ENCODE measurements around the gene ACOX3. TPM values are rescaled to one million over a fixed set of nuclear protein-coding genes. Genes with fewer than 3 reads are reported as not detected.

The ACOX3 gene
- total and polyA plus RNA-seq, 2 donors (not counting 1 experiment from before 2014, with no cell fraction given) = 6.8 to 23.8 TPM

DNA sequence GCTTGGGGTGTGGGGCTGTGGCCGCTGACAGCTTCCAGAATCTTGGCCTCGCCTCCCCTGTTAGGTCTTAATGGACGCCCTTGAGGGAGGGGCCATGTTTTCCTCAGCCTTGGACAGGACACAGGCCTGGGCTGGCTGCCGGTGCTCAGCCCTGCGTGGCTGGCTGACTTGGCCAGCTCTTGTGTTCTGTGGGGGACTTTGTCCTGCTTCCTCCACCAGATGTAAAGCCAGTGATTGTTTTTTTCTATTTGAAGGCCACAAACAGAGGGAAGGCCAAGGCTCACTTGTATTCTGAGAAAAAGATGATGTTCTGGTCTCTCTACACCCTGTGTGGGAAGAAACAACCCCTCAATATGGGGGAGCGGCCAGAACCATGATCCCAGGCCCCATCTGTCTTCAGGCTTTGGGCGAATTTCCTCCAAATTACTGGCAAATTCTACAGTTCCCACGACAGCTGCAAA is 99.7 kb downstream of the ACOX3 start:
- DNase-seq (ENCODE audit: low read depth in 2 of 2) = peak in 1 of 2 donors; percentile 21
- Histone ChIP-seq H3K79me2 (ENCODE audit: control insufficient read depth, insufficient read depth, low read length) (no peaks in the 10 kb centered on the region), H3K4me3 (replicated peaks in 1 of 4; ENCODE audit: control extremely low read depth in 1 of 4, insufficient read depth in 1 of 4, low read depth in 3 of 4, low read length in 4 of 4) (no peak overlapping the region), H3K9ac (ENCODE audit: insufficient read depth, low read length) (no peak overlapping the region), H3K9me3 (ENCODE audit: control insufficient read depth, insufficient read depth, low read depth, low read length) (no peaks in the 10 kb centered on the region), H3K36me3 (ENCODE audit: control insufficient read depth, insufficient read depth, low read length) (no peaks in the 10 kb centered on the region), H3K27ac (ENCODE audit: insufficient read depth, low read length) (no peak overlapping the region), H3K4me2 (ENCODE audit: extremely low read depth, insufficient read depth, low read length) (no peak overlapping the region), H3K27me3 (ENCODE audit: control insufficient read depth, insufficient read depth, low read length) (peaks cover 2% of the 10 kb centered on the region), H4K20me1 (ENCODE audit: control insufficient read depth, extremely low read depth, insufficient read depth, low read length) (no peaks in the 10 kb centered on the region), H2AFZ (ENCODE audit: low read length) (no peak overlapping the region), H3K4me1 (ENCODE audit: control insufficient read depth, extremely low read depth, insufficient read depth, low read length) (no peaks in the 10 kb centered on the region)
- TF ChIP-seq, protein P1, sequence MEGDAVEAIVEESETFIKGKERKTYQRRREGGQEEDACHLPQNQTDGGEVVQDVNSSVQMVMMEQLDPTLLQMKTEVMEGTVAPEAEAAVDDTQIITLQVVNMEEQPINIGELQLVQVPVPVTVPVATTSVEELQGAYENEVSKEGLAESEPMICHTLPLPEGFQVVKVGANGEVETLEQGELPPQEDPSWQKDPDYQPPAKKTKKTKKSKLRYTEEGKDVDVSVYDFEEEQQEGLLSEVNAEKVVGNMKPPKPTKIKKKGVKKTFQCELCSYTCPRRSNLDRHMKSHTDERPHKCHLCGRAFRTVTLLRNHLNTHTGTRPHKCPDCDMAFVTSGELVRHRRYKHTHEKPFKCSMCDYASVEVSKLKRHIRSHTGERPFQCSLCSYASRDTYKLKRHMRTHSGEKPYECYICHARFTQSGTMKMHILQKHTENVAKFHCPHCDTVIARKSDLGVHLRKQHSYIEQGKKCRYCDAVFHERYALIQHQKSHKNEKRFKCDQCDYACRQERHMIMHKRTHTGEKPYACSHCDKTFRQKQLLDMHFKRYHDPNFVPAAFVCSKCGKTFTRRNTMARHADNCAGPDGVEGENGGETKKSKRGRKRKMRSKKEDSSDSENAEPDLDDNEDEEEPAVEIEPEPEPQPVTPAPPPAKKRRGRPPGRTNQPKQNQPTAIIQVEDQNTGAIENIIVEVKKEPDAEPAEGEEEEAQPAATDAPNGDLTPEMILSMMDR (conservative IDR thresholded peaks at IDR 0.05 in 1 of 2, IDR thresholded peaks at IDR 0.05 in 1 of 2; ENCODE audit: low read depth in 1 of 2, low read length in 2 of 2) = no peak
- TF ChIP-seq EZH2 (IDR thresholded peaks at IDR 0.05; ENCODE audit: low read length, missing control alignments) = no peak

DNA sequence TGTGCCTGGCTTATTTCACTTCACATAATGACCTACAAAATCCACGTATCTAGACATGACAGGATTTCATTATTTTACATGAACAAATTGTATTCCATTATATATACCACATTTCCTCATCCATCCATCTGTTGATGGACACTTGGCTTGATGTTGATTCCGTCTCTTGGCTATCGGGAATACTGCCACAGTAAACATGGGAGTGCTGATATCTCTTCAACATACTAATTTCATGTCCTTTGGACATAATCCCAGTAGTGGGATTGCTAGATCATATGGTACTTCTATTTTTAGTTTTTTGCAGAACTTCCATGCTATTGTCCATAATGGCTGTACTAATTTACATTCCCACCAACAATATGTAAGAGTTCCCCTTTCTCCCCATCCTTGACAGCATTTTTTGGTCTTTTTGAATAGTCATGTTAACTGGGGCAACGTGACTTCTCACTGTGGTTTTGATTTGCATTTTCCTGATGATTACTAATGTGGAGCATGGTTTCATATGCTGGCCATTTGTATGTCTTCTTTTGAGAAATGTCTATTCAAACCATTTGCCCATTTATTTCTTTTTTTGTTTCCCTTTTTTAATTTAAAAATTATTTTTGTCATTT is 102.1 kb downstream of the ACOX3 start:
- Histone ChIP-seq H3K4me3 (replicated peaks in 1 of 4; ENCODE audit: control extremely low read depth in 1 of 4, insufficient read depth in 1 of 4, low read depth in 3 of 4, low read length in 4 of 4) (no peak overlapping the region), H3K4me1 (ENCODE audit: control insufficient read depth, extremely low read depth, insufficient read depth, low read length) (no peaks in the 10 kb centered on the region), H4K20me1 (ENCODE audit: control insufficient read depth, extremely low read depth, insufficient read depth, low read length) (no peaks in the 10 kb centered on the region), H3K36me3 (ENCODE audit: control insufficient read depth, insufficient read depth, low read length) (no peaks in the 10 kb centered on the region), H2AFZ (ENCODE audit: low read length) (no peak overlapping the region), H3K27ac (ENCODE audit: insufficient read depth, low read length) (no peak overlapping the region), H3K9ac (ENCODE audit: insufficient read depth, low read length) (no peak overlapping the region), H3K79me2 (ENCODE audit: control insufficient read depth, insufficient read depth, low read length) (no peaks in the 10 kb centered on the region), H3K4me2 (ENCODE audit: extremely low read depth, insufficient read depth, low read length) (no peak overlapping the region), H3K27me3 (ENCODE audit: control insufficient read depth, insufficient read depth, low read length) (peaks cover 2% of the 10 kb centered on the region), H3K9me3 (ENCODE audit: control insufficient read depth, insufficient read depth, low read depth, low read length) (no peaks in the 10 kb centered on the region)
- TF ChIP-seq, protein P1 (conservative IDR thresholded peaks at IDR 0.05 in 1 of 2, IDR thresholded peaks at IDR 0.05 in 1 of 2; ENCODE audit: low read depth in 1 of 2, low read length in 2 of 2) = no peak
- no peak for TF ChIP-seq EZH2 (IDR thresholded peaks at IDR 0.05; ENCODE audit: low read length, missing control alignments)
- no peak for DNase-seq (ENCODE audit: low read depth in 2 of 2)

DNA sequence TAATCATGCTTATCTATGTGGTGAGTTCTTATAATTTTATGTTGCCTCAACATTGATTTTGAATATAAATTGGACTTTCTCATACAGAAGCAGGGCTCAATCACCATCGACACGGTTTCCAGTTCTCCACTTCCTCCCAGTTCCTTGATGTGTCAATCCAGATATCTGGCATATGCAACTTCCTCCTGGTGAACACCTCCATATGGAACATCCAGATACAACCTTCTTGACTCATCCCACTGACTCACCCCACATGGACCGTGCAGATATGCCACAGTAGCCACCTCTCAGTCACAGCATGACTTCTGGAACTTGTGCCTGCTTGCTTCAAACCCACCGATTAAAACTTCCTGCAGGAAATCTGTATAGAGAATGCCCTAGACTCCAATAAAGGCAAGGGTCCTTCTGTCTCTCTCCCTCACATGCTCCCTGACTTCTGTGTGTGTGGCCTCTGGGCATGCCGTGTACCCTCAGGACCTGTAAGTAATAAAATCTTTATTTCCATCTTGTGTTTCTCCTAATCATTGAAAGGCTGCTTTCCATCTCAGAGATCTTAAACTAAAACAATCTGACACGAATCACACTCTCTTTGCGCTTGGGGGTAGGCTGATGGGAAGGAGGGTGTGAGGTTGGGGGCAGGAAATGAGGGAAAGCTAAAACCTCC is 104.0 kb downstream of the ACOX3 start:
- no peaks in the 10 kb centered on the region for H3K4me1 ChIP-seq (ENCODE audit: control insufficient read depth, extremely low read depth, insufficient read depth, low read length)
- H3K4me3 ChIP-seq (replicated peaks in 1 of 4; ENCODE audit: control extremely low read depth in 1 of 4, insufficient read depth in 1 of 4, low read depth in 3 of 4, low read length in 4 of 4) = no peak overlapping the region
- H3K9ac ChIP-seq (ENCODE audit: insufficient read depth, low read length) = no peak overlapping the region
- TF ChIP-seq EZH2 (IDR thresholded peaks at IDR 0.05; ENCODE audit: low read length, missing control alignments) = no peak
- TF ChIP-seq, protein P1 (conservative IDR thresholded peaks at IDR 0.05 in 1 of 2, IDR thresholded peaks at IDR 0.05 in 1 of 2; ENCODE audit: low read depth in 1 of 2, low read length in 2 of 2) = no peak
- H2AFZ ChIP-seq (ENCODE audit: low read length) = no peak overlapping the region
- no peaks in the 10 kb centered on the region for H3K79me2 ChIP-seq (ENCODE audit: control insufficient read depth, insufficient read depth, low read length)
- H3K9me3 ChIP-seq (ENCODE audit: control insufficient read depth, insufficient read depth, low read depth, low read length) = no peaks in the 10 kb centered on the region
- H4K20me1 ChIP-seq (ENCODE audit: control insufficient read depth, extremely low read depth, insufficient read depth, low read length) = no peaks in the 10 kb centered on the region
- peaks cover 4% of the 10 kb centered on the region for H3K27me3 ChIP-seq (ENCODE audit: control insufficient read depth, insufficient read depth, low read length)
- no peak overlapping the region for H3K4me2 ChIP-seq (ENCODE audit: extremely low read depth, insufficient read depth, low read length)
- H3K36me3 ChIP-seq (ENCODE audit: control insufficient read depth, insufficient read depth, low read length) = no peaks in the 10 kb centered on the region
- no peak overlapping the region for H3K27ac ChIP-seq (ENCODE audit: insufficient read depth, low read length)
- DNase-seq (ENCODE audit: low read depth in 2 of 2) = peak in 1 of 2 donors; percentile 39

Data from fibroblast of lung (primary cell).